ENCODE measurements around the gene IGSF10.
"Not testable (repeated sequence)": the region's sequence is repeated elsewhere in the genome, so short reads cannot be mapped to it uniquely, and the experiment has no call there.

Gene IGSF10

DNA sequence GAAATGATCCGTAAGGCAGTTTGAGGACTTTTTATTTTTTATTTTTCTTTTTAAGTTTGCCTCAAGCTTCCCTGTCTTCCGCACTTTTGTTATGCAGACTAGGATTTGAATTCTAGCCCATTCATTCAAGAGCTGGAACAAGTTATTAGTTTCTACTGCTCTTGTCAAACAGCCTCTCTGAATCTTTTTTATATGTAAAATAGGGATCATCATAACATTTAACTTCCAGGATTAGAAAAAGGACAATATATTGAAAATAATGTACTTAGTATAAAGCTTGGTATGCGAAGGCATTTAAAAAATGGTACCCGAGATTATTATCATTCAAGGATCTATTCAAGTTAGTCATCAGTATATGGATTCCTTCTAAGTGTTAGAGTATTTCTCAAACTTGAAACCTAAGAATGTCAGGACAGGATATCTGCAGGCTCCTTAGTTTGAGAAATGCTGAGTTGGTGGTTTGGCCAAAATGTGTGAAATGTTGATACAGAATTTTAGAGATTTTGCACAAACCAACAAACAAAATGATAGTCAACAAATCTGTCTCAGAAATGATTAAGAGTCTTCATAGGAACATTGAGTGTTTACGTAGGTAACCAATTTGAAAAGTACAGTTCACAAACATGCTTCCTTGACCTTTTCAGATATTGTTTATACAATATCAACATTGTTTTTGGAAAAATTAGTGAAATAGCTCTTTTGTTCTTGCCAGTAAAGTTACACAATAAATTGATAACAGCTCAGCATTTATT, 40.5 kb upstream of the IGSF10 start:
- TF ChIP-seq, protein P1, sequence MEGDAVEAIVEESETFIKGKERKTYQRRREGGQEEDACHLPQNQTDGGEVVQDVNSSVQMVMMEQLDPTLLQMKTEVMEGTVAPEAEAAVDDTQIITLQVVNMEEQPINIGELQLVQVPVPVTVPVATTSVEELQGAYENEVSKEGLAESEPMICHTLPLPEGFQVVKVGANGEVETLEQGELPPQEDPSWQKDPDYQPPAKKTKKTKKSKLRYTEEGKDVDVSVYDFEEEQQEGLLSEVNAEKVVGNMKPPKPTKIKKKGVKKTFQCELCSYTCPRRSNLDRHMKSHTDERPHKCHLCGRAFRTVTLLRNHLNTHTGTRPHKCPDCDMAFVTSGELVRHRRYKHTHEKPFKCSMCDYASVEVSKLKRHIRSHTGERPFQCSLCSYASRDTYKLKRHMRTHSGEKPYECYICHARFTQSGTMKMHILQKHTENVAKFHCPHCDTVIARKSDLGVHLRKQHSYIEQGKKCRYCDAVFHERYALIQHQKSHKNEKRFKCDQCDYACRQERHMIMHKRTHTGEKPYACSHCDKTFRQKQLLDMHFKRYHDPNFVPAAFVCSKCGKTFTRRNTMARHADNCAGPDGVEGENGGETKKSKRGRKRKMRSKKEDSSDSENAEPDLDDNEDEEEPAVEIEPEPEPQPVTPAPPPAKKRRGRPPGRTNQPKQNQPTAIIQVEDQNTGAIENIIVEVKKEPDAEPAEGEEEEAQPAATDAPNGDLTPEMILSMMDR (IDR thresholded peaks at IDR 0.05; ENCODE audit: borderline replicate concordance, control extremely low read depth, extremely low read depth, insufficient read depth, missing control alignments) = no peak
- no peak for DNase-seq (ENCODE audit: low spot score)
- in situ Hi-C loops (cut with MboI; ENCODE audit: low sequenced_read_pairs, unreplicated experiment) = no loop called here

DNA sequence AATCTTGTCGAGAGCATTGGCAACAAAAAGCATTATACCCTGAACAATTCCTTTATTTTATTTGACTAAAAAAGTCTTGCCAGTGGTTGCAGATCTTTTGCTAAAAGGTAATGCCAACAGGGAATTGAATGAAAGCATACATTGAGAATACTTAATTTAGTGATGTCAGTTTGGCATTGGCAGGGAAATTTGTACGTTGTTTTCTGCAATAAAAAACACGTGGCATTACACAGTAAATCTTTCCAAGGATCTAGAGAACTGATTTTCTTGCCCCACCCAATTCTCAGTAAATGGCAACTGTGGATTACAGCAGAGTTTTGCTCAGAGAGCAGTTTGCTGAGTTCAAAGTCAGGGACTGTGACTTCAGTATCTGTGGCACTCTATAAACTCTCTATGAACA, 38.3 kb upstream of the IGSF10 start:
- DNase-seq (ENCODE audit: low spot score) = no peak
- TF ChIP-seq, protein P1 (IDR thresholded peaks at IDR 0.05; ENCODE audit: borderline replicate concordance, control extremely low read depth, extremely low read depth, insufficient read depth, missing control alignments) = no peak
- in situ Hi-C loops (cut with MboI; ENCODE audit: low sequenced_read_pairs, unreplicated experiment) = no loop called here

DNA sequence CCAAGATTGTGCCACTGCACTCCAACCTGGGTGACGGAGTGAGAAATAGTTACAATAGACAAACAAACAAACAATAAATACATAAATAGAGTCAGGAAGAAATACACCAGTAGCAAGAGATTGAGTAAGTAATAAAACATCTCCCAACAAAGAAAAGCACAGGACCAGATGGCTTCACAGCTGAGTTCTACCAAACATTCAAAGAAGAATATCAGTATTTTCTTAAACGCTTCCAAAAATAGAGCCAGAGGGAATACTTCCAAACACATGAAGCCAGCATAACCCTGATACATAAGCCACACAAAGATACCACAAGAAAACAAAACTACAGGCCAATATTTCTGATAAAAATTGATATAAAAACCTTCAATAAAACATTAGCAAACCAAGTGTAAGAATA, 30.7 kb upstream of the IGSF10 start:
- in situ Hi-C loops (cut with MboI; ENCODE audit: low sequenced_read_pairs, unreplicated experiment) = no loop called here
- no peak for DNase-seq (ENCODE audit: low spot score)
- TF ChIP-seq, protein P1 (IDR thresholded peaks at IDR 0.05; ENCODE audit: borderline replicate concordance, control extremely low read depth, extremely low read depth, insufficient read depth, missing control alignments) = no peak

DNA sequence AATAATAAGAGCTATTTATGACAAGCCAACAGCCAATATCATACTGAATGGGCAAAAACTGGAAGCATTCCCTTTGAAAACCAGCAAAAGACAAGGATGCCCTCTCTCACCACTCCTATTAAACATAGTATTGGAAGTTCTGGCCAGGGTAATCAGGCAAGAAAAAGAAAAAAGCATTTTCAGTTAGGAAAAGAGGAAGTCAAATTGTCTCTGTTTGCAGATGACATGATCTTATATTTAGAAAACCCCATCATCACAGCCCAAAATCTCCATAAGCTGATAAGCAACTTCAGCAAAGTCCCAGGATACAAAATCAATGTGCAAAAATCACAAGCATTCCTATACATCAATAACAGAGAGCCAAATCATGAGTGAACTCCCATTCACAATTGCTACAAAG, 27.0 kb upstream of the IGSF10 start:
- in situ Hi-C loops (cut with MboI; ENCODE audit: low sequenced_read_pairs, unreplicated experiment); DNase-seq (ENCODE audit: low spot score): not testable (repeated sequence)

DNA sequence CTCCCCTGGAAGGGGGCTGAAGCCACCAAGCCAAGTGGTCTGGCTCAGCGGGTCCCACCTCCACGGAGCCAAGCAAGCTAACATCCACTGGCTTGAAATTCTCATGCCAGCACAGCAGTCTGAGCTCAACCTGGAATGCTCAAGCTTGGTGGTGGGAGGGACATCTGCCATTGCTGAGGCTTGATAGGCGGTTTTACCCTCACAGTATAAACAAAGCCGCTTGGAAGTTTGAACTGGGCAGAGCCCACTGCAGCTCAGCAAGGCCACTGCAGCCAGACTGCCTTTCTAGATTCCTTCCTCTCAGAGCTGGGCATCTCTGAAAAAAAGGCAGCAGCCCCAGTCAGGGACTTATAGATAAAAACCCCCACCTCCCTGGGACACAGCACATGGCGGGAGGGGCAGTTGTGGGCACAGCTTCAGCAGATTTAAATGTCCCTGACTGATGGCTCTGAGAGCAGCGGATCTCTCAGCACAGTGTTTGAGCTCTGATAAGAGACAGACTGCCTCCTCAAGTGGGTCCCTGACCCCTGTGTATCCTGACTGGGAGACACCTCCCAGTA, 23.2 kb upstream of the IGSF10 start:
- TF ChIP-seq, protein P1 (IDR thresholded peaks at IDR 0.05; ENCODE audit: borderline replicate concordance, control extremely low read depth, extremely low read depth, insufficient read depth, missing control alignments) = no peak
- in situ Hi-C loops (cut with MboI; ENCODE audit: low sequenced_read_pairs, unreplicated experiment) = no loop called here
- DNase-seq (ENCODE audit: low spot score) = no peak

DNA sequence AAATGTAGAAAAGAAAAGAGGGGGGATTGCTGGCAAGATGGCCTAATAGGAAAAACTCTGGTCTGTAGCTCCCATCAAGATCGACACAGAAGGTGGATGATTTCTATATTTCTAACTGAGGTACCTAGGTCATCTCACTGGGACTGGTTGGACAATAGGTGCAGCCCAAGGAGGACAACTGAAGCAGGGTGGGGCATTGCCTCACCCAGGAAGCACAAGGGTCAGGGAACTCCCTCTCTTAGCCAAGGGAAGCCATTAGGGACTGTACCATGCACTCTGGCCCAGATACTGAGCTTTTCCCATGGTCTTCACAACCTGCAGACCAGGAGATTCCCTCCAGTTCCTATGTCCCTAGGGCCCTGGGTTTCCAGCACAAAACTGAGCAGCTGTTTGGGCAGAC, 22.6 kb upstream of the IGSF10 start:
- in situ Hi-C loops (cut with MboI; ENCODE audit: low sequenced_read_pairs, unreplicated experiment) = no loop called here
- DNase-seq (ENCODE audit: low spot score) = no peak
- TF ChIP-seq, protein P1 (IDR thresholded peaks at IDR 0.05; ENCODE audit: borderline replicate concordance, control extremely low read depth, extremely low read depth, insufficient read depth, missing control alignments) = no peak

DNA sequence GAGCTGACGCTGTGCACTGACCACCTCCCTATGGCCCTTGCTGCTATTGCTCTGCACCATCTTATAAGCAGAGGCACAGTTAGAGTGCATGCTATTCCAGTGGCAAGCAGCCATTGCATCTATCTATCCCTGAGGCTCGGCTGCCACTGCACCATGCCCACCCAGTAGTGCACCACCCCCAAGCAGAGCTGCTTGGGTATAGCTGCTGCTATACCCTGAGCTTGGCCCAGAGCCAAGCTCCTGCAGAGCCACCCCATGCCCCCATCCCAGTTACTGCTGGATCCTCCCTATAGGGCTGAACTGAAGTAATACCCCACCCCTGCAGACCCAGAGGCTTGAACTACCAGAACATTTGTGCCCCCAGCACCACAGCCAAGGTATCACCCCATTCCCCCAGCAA, 19.6 kb upstream of the IGSF10 start:
- in situ Hi-C loops (cut with MboI; ENCODE audit: low sequenced_read_pairs, unreplicated experiment) = no loop called here
- no peak for DNase-seq (ENCODE audit: low spot score)
- TF ChIP-seq, protein P1 (IDR thresholded peaks at IDR 0.05; ENCODE audit: borderline replicate concordance, control extremely low read depth, extremely low read depth, insufficient read depth, missing control alignments) = no peak

Data from GM13976 (cell line).